HUES48 (cell line): ENCODE data around the gene CCT3.

ENCODE experiments used
- H3K27ac ChIP-seq: one replicate; pipeline ENCODE4 v1.7.0; 2013; ENCODE audit warnings: low read depth, low read length, inconsistent platforms
- H3K27me3 ChIP-seq: 2 replicates; pipeline ENCODE4 v1.6.1; 2013; ENCODE audit warnings: mild to moderate bottlenecking, low read length; ENCODE audit not compliant: control insufficient read depth, insufficient read depth
- H3K36me3 ChIP-seq: 2 replicates; pipeline ENCODE4 v1.6.1; 2013; ENCODE audit warnings: low read length; ENCODE audit not compliant: control insufficient read depth, insufficient read depth
- H3K4me1 ChIP-seq: 2 replicates; pipeline ENCODE4 v1.6.1; 2013; ENCODE audit warnings: mild to moderate bottlenecking, low read length; ENCODE audit not compliant: control insufficient read depth, insufficient read depth
- H3K4me3 ChIP-seq: 2 replicates; pipeline ENCODE4 v1.5.1; 2013; ENCODE audit warnings: mild to moderate bottlenecking, low read depth, low read length
- H3K9ac ChIP-seq: 2 replicates; pipeline ENCODE4 v1.6.1; 2013; ENCODE audit warnings: mild to moderate bottlenecking, low read depth, low read length, moderate library complexity
- H3K9me3 ChIP-seq: 2 replicates; pipeline ENCODE4 v1.6.1; 2013; ENCODE audit warnings: low read length; ENCODE audit not compliant: control insufficient read depth, insufficient read depth

CCT3 gene

DNA sequence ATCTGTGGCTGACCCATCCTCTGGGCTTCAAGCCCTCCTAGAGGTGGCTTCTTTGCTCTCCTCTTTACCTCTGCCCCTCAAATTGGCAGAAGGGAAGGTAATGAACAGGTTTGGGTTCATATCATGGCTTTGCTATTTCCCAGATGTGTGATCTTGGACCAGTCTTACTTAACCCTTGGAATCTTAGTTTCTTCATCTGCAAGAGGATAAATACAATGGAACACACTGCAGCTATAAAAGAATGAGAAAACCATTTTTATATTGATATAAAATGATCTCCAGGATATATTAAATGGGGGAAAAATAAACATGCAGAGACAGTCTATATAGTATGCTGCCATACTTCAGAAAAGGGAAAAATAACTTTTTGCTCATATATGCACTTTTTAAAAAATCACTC, 48.2 kb downstream of the CCT3 start:
- peaks cover 12% of the 10 kb centered on the region for H3K36me3 ChIP-seq
- no peak overlapping the region for H3K27ac ChIP-seq
- no peak overlapping the region for H3K9ac ChIP-seq
- no peaks in the 10 kb centered on the region for H3K27me3 ChIP-seq
- no peak overlapping the region for H3K4me3 ChIP-seq
- H3K9me3 ChIP-seq, result no peaks in the 10 kb centered on the region
- no peaks in the 10 kb centered on the region for H3K4me1 ChIP-seq

DNA sequence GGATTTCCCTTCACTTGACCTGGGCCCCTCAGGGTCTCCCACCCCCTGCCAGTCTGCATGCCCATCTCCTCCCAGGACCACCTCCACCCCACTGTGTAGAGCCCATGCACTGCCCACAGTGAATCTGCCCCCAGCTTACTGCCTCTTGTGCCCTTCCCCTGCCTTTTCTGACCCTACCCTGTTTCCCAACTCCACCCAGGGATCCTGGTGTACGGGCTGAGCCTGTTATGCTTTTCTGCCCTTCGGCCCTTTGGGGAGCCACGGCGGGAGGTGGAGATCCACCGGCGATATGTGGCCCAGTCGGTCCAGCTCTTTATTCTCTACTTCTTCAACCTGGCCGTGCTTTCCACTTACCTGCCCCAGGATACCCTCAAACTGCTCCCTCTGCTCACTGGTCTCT, 52.0 kb downstream of the CCT3 start:
- H3K4me1 ChIP-seq, result peaks cover 13% of the 10 kb centered on the region
- H3K9ac ChIP-seq, result no peak overlapping the region
- H3K36me3 ChIP-seq, result no peaks in the 10 kb centered on the region
- no peaks in the 10 kb centered on the region for H3K27me3 ChIP-seq
- H3K27ac ChIP-seq, result no peak overlapping the region
- no peaks in the 10 kb centered on the region for H3K9me3 ChIP-seq
- H3K4me3 ChIP-seq, result no peak overlapping the region

DNA sequence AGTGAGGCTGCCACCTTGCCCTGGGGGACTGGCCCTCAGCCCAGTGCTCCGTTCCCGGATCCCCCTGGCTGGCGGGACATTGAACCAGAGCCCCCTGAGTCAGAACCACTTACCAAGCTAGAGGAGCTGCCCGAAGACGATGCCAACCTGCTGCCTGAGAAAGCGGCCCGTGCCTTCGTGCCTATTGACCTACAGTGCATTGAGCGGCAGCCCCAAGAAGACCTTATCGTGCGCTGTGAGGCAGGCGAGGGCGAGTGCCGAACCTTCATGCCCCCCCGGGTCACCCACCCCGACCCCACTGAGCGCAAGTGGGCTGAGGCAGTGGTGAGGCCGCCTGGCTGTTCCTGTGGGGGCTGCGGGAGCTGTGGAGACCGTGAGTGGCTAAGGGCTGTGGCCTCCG, 52.7 kb downstream of the CCT3 start:
- H3K9ac ChIP-seq, result no peak overlapping the region
- no peaks in the 10 kb centered on the region for H3K27me3 ChIP-seq
- no peak overlapping the region for H3K4me3 ChIP-seq
- no peaks in the 10 kb centered on the region for H3K9me3 ChIP-seq
- H3K4me1 ChIP-seq, result peaks cover 14% of the 10 kb centered on the region
- H3K27ac ChIP-seq, result no peak overlapping the region
- H3K36me3 ChIP-seq, result no peaks in the 10 kb centered on the region

DNA sequence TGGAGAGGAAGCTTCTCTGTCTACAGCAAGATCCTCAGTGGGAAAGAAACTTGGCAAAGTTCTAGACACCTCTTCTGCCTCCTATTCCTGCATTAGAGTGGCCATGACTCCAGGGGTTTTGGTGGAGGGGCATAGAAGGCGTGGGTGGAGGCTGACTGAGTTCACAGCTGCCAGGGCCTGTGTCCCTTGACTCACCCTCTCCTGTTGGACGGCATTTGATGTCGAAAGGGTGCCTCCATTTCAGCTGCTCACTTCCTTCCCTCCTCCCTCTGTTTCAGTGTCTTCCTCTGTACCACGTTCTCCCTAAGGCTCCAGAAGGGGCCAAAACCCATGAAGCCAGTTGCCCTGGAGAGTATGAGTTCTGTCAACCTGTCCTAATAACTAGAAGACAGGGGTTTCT, 53.3 kb downstream of the CCT3 start:
- H3K9ac ChIP-seq, result no peak overlapping the region
- H3K27ac ChIP-seq, result no peak overlapping the region
- no peaks in the 10 kb centered on the region for H3K9me3 ChIP-seq

DNA sequence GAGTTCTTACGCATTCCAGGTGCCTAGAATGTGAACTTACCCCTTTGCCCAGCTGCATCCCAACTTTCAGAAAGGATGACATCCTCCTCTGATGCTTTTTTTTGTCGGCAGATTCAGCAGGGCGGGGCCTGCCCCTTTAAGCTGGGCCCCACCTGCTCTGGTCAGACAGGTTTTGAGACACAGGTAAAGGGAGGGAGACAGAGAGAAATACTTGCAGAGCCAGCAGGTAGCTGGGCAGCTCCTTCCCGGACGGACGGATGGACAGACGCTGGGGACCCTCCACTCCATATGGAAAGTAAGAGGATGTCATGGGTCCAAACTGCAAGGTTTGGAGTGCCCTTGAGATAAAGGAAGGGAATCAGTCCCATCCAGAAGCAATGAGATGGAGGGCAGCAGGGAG, 54.0 kb downstream of the CCT3 start, which contains the start of gene TMEM79:
Gene TMEM79 (plus strand): TSS at position 214 of the 400 bp plus-strand sequence. CDS start 902 bp downstream, outside the sequence.
- Histone ChIP-seq H3K27ac (peak within 1 kb of the TSS; percentile 98), H3K36me3 (peaks cover 13% of the 10 kb centered on the region), H3K9ac (peak within 1 kb of the TSS; percentile 66), H3K4me3 (peak within 1 kb of the TSS; percentile 94), H3K27me3 (no peaks in the 10 kb centered on the region), H3K4me1 (peaks cover 14% of the 10 kb centered on the region), H3K9me3 (no peaks in the 10 kb centered on the region)

More for the DNA sequence above, 53.3 kb downstream of the CCT3 start:
- Histone ChIP-seq H3K36me3 (peaks cover 7% of the 10 kb centered on the region), H3K4me3 (no peak overlapping the region), H3K4me1 (peaks cover 14% of the 10 kb centered on the region), H3K27me3 (no peaks in the 10 kb centered on the region)

GRCh38 chr1:156283521-156283920, 54.6 kb downstream of the CCT3 start:
- no peaks in the 10 kb centered on the region for H3K27me3 ChIP-seq
- peak overlapping the region; percentile 94 for H3K4me3 ChIP-seq
- H3K4me1 ChIP-seq, result peaks cover 14% of the 10 kb centered on the region
- no peaks in the 10 kb centered on the region for H3K9me3 ChIP-seq
- H3K9ac ChIP-seq, result peak overlapping the region; percentile 66
- peaks cover 19% of the 10 kb centered on the region for H3K36me3 ChIP-seq
- peak overlapping the region; percentile 98 for H3K27ac ChIP-seq

DNA sequence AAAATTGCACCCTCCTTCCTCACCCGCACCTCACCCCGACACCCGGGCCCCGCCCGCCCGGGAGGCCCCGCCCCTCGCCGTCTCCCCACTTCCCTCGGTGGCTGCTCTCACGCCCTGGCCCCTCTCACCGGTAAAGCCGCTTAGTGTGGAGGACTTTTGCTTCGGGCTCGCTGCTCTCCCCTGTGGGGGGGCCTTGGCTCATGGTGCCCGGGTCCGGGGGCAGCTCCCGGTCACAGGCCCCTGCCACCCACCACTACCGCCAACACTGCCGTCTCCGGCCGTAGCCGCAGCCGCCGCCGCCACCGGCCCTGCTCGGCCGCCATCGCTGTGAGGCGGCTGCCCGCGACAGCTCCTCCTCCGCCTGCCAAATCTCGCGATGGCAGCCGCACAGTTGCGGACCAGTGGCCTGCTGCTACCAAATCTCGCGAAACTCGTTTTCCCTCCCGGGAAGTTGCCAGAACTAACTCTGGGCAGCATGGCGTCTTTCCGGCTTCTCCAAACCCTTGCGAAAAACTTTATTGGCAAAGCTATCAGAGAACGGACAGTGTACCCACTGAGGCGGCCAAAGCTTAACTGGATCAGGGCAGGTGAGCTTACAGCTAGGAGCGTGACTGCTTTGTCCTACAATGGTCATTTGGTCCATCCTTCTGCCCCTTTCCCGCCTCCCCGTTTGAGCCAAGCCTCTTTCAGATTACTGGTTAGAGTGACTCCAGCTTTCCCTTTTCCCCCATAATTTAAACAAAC, 55.4 kb downstream of the CCT3 start, which contains the start of gene SMG5:
Gene SMG5 (minus strand): TSS at position 347 of the 744 bp plus-strand sequence. CDS start 145 bp downstream, at position 202.
- H3K36me3 ChIP-seq, result peaks cover 28% of the 10 kb centered on the region
- H3K9ac ChIP-seq, result peak within 1 kb of the TSS; percentile 92
- peaks cover 14% of the 10 kb centered on the region for H3K4me1 ChIP-seq
- H3K27me3 ChIP-seq, result no peaks in the 10 kb centered on the region
- peak within 1 kb of the TSS; percentile 94 for H3K4me3 ChIP-seq
- no peaks in the 10 kb centered on the region for H3K9me3 ChIP-seq
- H3K27ac ChIP-seq, result peak within 1 kb of the TSS; percentile 98

DNA sequence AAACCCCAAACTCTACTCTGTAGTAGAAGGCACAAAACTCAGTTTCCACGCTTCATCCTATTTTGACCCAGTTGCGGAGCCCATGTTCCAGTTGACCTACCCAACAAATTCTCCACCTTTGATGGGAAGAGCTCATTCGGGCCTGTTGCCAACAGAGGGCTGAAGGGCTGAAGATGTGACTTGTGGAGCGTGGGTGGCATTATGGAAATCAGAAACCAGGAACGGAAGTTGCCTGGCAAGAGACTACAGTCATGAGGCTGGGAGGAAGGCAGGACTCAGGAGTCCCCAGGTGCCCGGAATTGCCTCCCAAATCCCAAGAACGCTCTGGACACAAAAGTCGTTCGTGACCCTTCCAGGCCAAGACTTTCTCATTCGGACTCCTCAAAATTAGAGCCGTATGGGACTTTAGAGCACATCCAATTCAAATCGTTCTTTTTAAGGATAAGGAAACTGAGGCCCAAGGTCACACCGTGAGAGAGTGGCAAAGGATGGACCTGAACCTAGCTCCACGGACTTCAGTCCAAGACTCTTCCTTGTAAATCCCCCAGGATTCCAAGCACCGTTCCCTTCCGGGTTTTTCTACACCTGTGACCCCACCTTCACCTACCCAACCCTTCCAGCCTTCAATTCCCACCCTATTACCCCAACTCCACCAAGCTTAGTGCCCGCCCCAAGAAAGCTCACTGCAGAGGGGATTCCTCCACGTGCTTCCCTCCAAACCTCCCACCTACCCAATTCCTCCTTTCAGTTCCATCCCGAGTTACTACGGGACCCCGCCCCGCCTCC, 56.2 kb downstream of the CCT3 start:
- H3K27me3 ChIP-seq, result no peaks in the 10 kb centered on the region
- H3K27ac ChIP-seq, result peak overlapping the region; percentile 98
- peak overlapping the region; percentile 92 for H3K9ac ChIP-seq
- peaks cover 35% of the 10 kb centered on the region for H3K36me3 ChIP-seq
- H3K9me3 ChIP-seq, result no peaks in the 10 kb centered on the region
- peak overlapping the region; percentile 94 for H3K4me3 ChIP-seq
- peaks cover 14% of the 10 kb centered on the region for H3K4me1 ChIP-seq

GRCh38 chr1:156281281-156281680, 56.8 kb downstream of the CCT3 start:
- peak overlapping the region; percentile 92; the same call in 1 of the 2 replicates for H3K9ac ChIP-seq
- no peaks in the 10 kb centered on the region for H3K9me3 ChIP-seq
- peak overlapping the region; percentile 98 for H3K27ac ChIP-seq
- no peaks in the 10 kb centered on the region for H3K27me3 ChIP-seq
- peaks cover 14% of the 10 kb centered on the region for H3K4me1 ChIP-seq
- H3K4me3 ChIP-seq, result peak overlapping the region; percentile 94
- H3K36me3 ChIP-seq, result peaks cover 41% of the 10 kb centered on the region

GRCh38 chr1:156279837-156280236, 58.3 kb downstream of the CCT3 start:
- Histone ChIP-seq H3K36me3 (peaks cover 54% of the 10 kb centered on the region), H3K9me3 (no peaks in the 10 kb centered on the region), H3K4me1 (peaks cover 14% of the 10 kb centered on the region), H3K9ac (no peak overlapping the region), H3K27me3 (no peaks in the 10 kb centered on the region), H3K27ac (no peak overlapping the region), H3K4me3 (no peak overlapping the region)

DNA sequence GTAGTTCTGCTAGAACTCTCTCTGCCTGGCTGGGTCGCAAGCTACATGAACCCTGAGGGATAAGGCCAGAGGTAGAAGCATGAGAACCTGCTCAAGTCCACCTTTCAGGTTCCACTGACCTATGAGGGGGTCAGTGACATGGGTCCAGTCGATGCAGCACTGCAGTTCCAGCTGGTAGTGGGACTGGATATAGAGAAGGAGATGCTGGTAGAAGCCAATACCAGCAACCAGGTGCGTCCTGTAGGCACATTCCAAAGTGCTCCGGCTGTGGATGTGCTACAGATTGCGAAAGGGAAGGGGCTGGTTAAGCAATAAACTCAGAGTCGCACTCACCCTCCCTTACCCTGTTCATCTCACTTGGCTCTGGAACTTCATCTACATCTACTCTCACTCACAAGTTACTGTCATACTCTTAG, 61.1 kb downstream of the CCT3 start:
- Histone ChIP-seq H3K27me3 (no peaks in the 10 kb centered on the region), H3K27ac (no peak overlapping the region)

More for the DNA sequence above, 61.1 kb downstream of the CCT3 start:
- peaks cover 9% of the 10 kb centered on the region for H3K4me1 ChIP-seq
- no peaks in the 10 kb centered on the region for H3K9me3 ChIP-seq
- H3K36me3 ChIP-seq, result peaks cover 81% of the 10 kb centered on the region
- H3K9ac ChIP-seq, result no peak overlapping the region
- no peak overlapping the region for H3K4me3 ChIP-seq
